ENCODE results near the gene KLHDC8A. TPM values are rescaled to one million over a fixed set of nuclear protein-coding genes. Genes with fewer than 3 reads are reported as not detected.

KLHDC8A gene
- total and polyA plus RNA-seq, 2 of the 13 experiments (the other 11 are each of a cell fraction or from before 2014, with no cell fraction given) = not detected

GRCh38 chr1:205335692-205336091 lies 21.0 kb downstream of the KLHDC8A start (continued):
- TF ChIP-seq ZKSCAN1 (IDR thresholded peaks at IDR 0.05; ENCODE audit: low read length) = no peak
- no peak for TF ChIP-seq ZFP82 (CRISPR knock-in tag; IDR thresholded peaks at IDR 0.05; ENCODE audit: borderline replicate concordance)
- TF ChIP-seq ZNF451 (CRISPR knock-in tag; IDR thresholded peaks at IDR 0.05) = no peak
- TF ChIP-seq ZNF33B (CRISPR knock-in tag; IDR thresholded peaks at IDR 0.05) = no peak
- no peak for TF ChIP-seq ZNF326 (CRISPR knock-in tag; IDR thresholded peaks at IDR 0.05; ENCODE audit: borderline replicate concordance)
- TF ChIP-seq NAIF1 (CRISPR knock-in tag; IDR thresholded peaks at IDR 0.05; ENCODE audit: borderline replicate concordance) = no peak
- no peak for TF ChIP-seq KLF15 (CRISPR knock-in tag; IDR thresholded peaks at IDR 0.05; ENCODE audit: borderline replicate concordance)
- TF ChIP-seq, protein P1, sequence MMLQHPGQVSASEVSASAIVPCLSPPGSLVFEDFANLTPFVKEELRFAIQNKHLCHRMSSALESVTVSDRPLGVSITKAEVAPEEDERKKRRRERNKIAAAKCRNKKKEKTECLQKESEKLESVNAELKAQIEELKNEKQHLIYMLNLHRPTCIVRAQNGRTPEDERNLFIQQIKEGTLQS (CRISPR knock-in tag; IDR thresholded peaks at IDR 0.05) = 0 out of 2 replicates have a peak, but pooled peaks have one; percentile 21
- no peak for TF ChIP-seq NCOA1 (CRISPR knock-in tag; IDR thresholded peaks at IDR 0.05)
- no peak for TF ChIP-seq KDM5B (CRISPR knock-in tag; IDR thresholded peaks at IDR 0.05; ENCODE audit: borderline replicate concordance)
- TF ChIP-seq E2F1 (CRISPR knock-in tag; IDR thresholded peaks at IDR 0.05) = no peak
- TF ChIP-seq, protein P2, sequence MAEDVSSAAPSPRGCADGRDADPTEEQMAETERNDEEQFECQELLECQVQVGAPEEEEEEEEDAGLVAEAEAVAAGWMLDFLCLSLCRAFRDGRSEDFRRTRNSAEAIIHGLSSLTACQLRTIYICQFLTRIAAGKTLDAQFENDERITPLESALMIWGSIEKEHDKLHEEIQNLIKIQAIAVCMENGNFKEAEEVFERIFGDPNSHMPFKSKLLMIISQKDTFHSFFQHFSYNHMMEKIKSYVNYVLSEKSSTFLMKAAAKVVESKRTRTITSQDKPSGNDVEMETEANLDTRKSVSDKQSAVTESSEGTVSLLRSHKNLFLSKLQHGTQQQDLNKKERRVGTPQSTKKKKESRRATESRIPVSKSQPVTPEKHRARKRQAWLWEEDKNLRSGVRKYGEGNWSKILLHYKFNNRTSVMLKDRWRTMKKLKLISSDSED (CRISPR knock-in tag; IDR thresholded peaks at IDR 0.05) = no peak
- no peak for TF ChIP-seq ARNT (IDR thresholded peaks at IDR 0.05)
- no peak for TF ChIP-seq ZNF30 (CRISPR knock-in tag; IDR thresholded peaks at IDR 0.05)
- TF ChIP-seq ZNF75D (CRISPR knock-in tag; IDR thresholded peaks at IDR 0.05; ENCODE audit: borderline replicate concordance) = no peak
- TF ChIP-seq ZNF350 (CRISPR knock-in tag; IDR thresholded peaks at IDR 0.05; ENCODE audit: borderline replicate concordance, low read depth) = no peak
- no peak for TF ChIP-seq KMT2B (CRISPR knock-in tag; IDR thresholded peaks at IDR 0.05)
- TF ChIP-seq TP53 (CRISPR knock-in tag; conservative IDR thresholded peaks at IDR 0.05) = no peak
- no peak for TF ChIP-seq CC2D1A (CRISPR knock-in tag; IDR thresholded peaks at IDR 0.05)
- TF ChIP-seq AKAP8 (CRISPR knock-in tag; IDR thresholded peaks at IDR 0.05) = no peak
- TF ChIP-seq MATR3 (CRISPR knock-in tag; IDR thresholded peaks at IDR 0.05) = no peak
- no peak for TF ChIP-seq ZNF652 (CRISPR knock-in tag; IDR thresholded peaks at IDR 0.05; ENCODE audit: borderline replicate concordance, low read depth)
- TF ChIP-seq TFDP1 (CRISPR knock-in tag; IDR thresholded peaks at IDR 0.05; ENCODE audit: borderline replicate concordance) = no peak
- TF ChIP-seq DNMT1 (CRISPR knock-in tag; IDR thresholded peaks at IDR 0.05) = no peak
- TF ChIP-seq, protein P3, sequence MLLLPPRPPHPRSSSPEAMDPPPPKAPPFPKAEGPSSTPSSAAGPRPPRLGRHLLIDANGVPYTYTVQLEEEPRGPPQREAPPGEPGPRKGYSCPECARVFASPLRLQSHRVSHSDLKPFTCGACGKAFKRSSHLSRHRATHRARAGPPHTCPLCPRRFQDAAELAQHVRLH (CRISPR knock-in tag; IDR thresholded peaks at IDR 0.05; ENCODE audit: borderline replicate concordance, low read depth) = 0 out of 2 replicates have a peak, but pooled peaks have one; percentile 24
- no peak; the same call in 1 of the 2 replicates for TF ChIP-seq RXRA (CRISPR knock-in tag; IDR thresholded peaks at IDR 0.05)
- TF ChIP-seq, protein P4, sequence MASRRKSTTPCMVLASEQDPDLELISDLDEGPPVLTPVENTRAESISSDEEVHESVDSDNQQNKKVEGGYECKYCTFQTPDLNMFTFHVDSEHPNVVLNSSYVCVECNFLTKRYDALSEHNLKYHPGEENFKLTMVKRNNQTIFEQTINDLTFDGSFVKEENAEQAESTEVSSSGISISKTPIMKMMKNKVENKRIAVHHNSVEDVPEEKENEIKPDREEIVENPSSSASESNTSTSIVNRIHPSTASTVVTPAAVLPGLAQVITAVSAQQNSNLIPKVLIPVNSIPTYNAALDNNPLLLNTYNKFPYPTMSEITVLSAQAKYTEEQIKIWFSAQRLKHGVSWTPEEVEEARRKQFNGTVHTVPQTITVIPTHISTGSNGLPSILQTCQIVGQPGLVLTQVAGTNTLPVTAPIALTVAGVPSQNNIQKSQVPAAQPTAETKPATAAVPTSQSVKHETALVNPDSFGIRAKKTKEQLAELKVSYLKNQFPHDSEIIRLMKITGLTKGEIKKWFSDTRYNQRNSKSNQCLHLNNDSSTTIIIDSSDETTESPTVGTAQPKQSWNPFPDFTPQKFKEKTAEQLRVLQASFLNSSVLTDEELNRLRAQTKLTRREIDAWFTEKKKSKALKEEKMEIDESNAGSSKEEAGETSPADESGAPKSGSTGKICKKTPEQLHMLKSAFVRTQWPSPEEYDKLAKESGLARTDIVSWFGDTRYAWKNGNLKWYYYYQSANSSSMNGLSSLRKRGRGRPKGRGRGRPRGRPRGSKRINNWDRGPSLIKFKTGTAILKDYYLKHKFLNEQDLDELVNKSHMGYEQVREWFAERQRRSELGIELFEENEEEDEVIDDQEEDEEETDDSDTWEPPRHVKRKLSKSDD (CRISPR knock-in tag; IDR thresholded peaks at IDR 0.05; ENCODE audit: low read depth) = no peak

Measured in HepG2 (cell line).